Heart left ventricle (tissue), 16 donors: ENCODE data around the gene TRAF3. TPM values are rescaled to one million over a fixed set of nuclear protein-coding genes. Genes with fewer than 3 reads are reported as not detected.

Experiments
- ATAC-seq, 4 donors: fragments of 200-7000 bp; cut with Tn5 transposase; one replicate each; pipeline ENCODE4 v1.9.1; 2020 to 2022; ENCODE audit warnings: moderate library complexity in 4 of 4, mild to moderate bottlenecking in 3 of 4, moderate number of reproducible peaks in 1 of 4
- DNase-seq, 5 donors: peaks; one replicate each; pipeline ENCODE4 v3.0.0-alpha.2; 2020
- H3K27ac ChIP-seq, 12 donors: fragments of 200-600 bp; sonication (generic) in 4 of 12; one replicate each; pipeline versions ENCODE4 v1.5.0 to v1.8.0; 2016 to 2022; ENCODE audit warnings: mild to moderate bottlenecking in 2 of 12
- H3K27me3 ChIP-seq, 9 donors: fragments of 200-600 bp; sonication (generic) in 2 of 9; one replicate each; pipeline versions ENCODE4 v1.5.1 to v1.8.0; 2016 to 2022; ENCODE audit warnings: mild to moderate bottlenecking in 3 of 9
- H3K36me3 ChIP-seq, 9 donors: fragments of 200-600 bp; sonication (generic) in 2 of 9; one replicate each; pipeline versions ENCODE4 v1.5.0 to v1.8.0; 2018 to 2022; ENCODE audit warnings: mild to moderate bottlenecking in 2 of 9
- H3K4me1 ChIP-seq, 12 donors: fragments of 200-600 bp; sonication (generic) in 4 of 12; one replicate each; pipeline versions ENCODE4 v1.5.0 to v1.8.0; 2016 to 2022; ENCODE audit warnings: mild to moderate bottlenecking in 3 of 12
- H3K4me3 ChIP-seq, 12 donors: fragments of 200-600 bp; sonication (generic) in 4 of 12; one replicate each; pipeline versions ENCODE4 v1.5.0 to v1.8.0; 2017 to 2022; ENCODE audit warnings: mild to moderate bottlenecking in 9 of 12, moderate library complexity in 4 of 12
- H3K9me3 ChIP-seq, 12 donors: fragments of 200-600 bp; sonication (generic) in 4 of 12; one replicate each; pipeline versions ENCODE4 v1.5.0 to v1.8.0; 2016 to 2022; ENCODE audit warnings: mild to moderate bottlenecking in 1 of 12
- POLR2A ChIP-seq, 2 donors: fragments of 450-650 bp; IDR thresholded peaks; one replicate each; pipeline ENCODE4 v1.6.1; 2017; ENCODE audit warnings: antibody characterized with exemption in 2 of 2, mild to moderate bottlenecking in 2 of 2, moderate library complexity in 2 of 2
- WGBS, 4 donors: extraction: QIAGEN DNeasy Blood & Tissue Kit in 2 of 4; methylation state at CpG; one replicate each; pipeline versions ENCODE4 v1.1.5 to v1.1.7; 2013 to 2018; 5-methylcytosine and 5-hydroxymethylcytosine counted together
- intact Hi-C, 10 donors: fragments of 100-400 bp; cut with DNase I; formaldehyde crosslinking; loops; one replicate each; pipeline versions ENCODE4 v1.11.1 to v1.14.2; 2022
- polyA plus RNA-seq, 2 donors: library from polyadenylated mRNA; stranded (reverse); fragments of 200-250 nt; gene quantifications; one replicate each; pipeline ENCODE4 v1.2.3, GENCODE V29; 2013
- total RNA-seq, 9 donors: library from RNA; depleted of rRNA in 2 of 9; stranded (reverse); fragments of >200 nt in 2 of 9; fragmentation: NEBNext Ultra II Directional in 3 of 9; extraction: Animal tissue kit (Norgen Biotek cat#: 25700) in 3 of 9; gene quantifications; one replicate each; pipeline versions ENCODE4 v1.1.0 to v1.2.4, GENCODE V29; 2016 to 2023
- TF ChIP-seq, protein P1 (sequence below), 12 donors: fragments of 200-600 bp; sonication (generic) in 4 of 12; IDR thresholded peaks; one replicate each; pipeline versions ENCODE4 v1.5.0 to v1.8.0; 2018 to 2022; ENCODE audit warnings: antibody characterized with exemption in 12 of 12, mild to moderate bottlenecking in 5 of 12
- donor health status: ischemic (EF 13 %, LVEDD 7.1; RV severe dilation, severe dysfunction).
- donor health status: healthy with polysubstance abuse.
- donor health status: DM: no; HTN: yes; CAD: no.
- donor health status: DM: no; HTN: no; CAD: no.
- donor health status: ischemic (EF 25% LVEDD 6.9; RV normal size, moderate dysfunction).
- donor health status: ischemic (EF 25% LVEDD 5.7; RV mildly dilated, moderate dysfunction).
- donor health status: healthy.
- donor health status: DM: yes; HTN: yes; CAD: no.
- donor health status: ischemic (EF 35%, LVEDD 5.7; RV mildly dilated, moderate dysfunction).
- donor health status: nonischemic (EF 11% LVEDD 7.7; RV severe dilation, severe dysfunction).
- donor health status: DM: yes; HTN: yes; CAD: no.
- donor health status: PGD.
- donor health status: ischemic (EF 29% LVEDD 5.4; RV normal size, mild dysfunction).
- donor health status: nonischemic (EF 23%, LVEDD 6.1; RV moderate dilation, normal function).

Gene TRAF3
- total and polyA plus RNA-seq, 11 donors: 1.6 to 20.6 (median 10.6) TPM

DNA sequence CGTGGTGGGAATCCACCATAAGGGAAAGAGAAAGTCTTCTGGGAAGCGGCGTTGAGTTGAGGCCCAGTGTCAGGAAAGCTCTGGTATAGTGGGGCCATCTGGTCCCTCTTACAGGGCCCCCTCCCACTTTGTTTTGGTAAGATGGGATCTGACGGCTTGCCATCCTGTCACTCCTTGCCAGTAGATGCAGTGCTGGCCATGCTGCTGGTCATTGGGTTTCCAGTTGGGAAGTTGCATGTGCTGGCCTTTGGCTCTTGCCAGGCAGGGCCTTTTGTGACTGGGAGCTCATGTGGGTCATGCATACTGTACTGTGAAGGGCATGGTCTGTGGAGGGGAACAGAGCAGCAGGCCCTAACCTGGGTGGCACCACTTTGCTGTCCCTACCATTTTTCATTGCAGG lies 3.8 kb downstream of the TRAF3 start:
- H3K4me1 ChIP-seq: peaks cover 0 to 52% (median 8%) of the 10 kb centered on the region in 12 donors
- no peaks in the 10 kb centered on the region for H3K36me3 ChIP-seq
- intact Hi-C loops: no loop called here
- no peaks in the 10 kb centered on the region for H3K27me3 ChIP-seq
- no peak for TF ChIP-seq POLR2A (IDR thresholded peaks at IDR 0.05)
- TF ChIP-seq, protein P1, sequence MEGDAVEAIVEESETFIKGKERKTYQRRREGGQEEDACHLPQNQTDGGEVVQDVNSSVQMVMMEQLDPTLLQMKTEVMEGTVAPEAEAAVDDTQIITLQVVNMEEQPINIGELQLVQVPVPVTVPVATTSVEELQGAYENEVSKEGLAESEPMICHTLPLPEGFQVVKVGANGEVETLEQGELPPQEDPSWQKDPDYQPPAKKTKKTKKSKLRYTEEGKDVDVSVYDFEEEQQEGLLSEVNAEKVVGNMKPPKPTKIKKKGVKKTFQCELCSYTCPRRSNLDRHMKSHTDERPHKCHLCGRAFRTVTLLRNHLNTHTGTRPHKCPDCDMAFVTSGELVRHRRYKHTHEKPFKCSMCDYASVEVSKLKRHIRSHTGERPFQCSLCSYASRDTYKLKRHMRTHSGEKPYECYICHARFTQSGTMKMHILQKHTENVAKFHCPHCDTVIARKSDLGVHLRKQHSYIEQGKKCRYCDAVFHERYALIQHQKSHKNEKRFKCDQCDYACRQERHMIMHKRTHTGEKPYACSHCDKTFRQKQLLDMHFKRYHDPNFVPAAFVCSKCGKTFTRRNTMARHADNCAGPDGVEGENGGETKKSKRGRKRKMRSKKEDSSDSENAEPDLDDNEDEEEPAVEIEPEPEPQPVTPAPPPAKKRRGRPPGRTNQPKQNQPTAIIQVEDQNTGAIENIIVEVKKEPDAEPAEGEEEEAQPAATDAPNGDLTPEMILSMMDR (IDR thresholded peaks at IDR 0.05): no peak
- no peak overlapping the region for H3K4me3 ChIP-seq
- no peak overlapping the region for H3K27ac ChIP-seq
- no peaks in the 10 kb centered on the region for H3K9me3 ChIP-seq
- DNase-seq (no peak), ATAC-seq (no peak)
- 96 to 98% (median 96%) methylated on average over 4 of the region's 4 CpGs for WGBS, 4 donors

DNA sequence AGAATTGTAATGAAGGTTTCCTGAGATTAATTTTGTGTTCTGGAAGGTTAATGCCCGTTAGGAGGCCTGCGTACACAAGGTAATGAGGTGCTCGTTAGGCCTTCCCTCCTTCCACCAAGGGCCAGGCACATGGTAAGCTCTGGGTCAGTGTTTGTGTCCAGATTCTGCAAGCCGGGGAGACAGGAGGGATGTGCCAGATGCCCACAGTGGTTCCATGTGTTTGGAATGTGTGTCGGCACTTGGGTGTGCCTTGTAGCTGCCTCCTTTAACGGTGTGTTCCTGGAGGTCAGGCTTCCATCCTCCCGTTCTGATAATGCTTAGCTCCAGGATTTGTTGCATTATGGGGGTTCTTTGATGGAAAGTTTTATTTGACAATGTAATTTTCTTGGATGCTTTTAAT lies 5.7 kb downstream of the TRAF3 start:
- Histone ChIP-seq H3K4me1 (peaks cover 0 to 55% (median 7%) of the 10 kb centered on the region in 12 donors), H3K27me3 (no peaks in the 10 kb centered on the region), H3K27ac (no peak overlapping the region), H3K4me3 (no peak overlapping the region), H3K9me3 (no peaks in the 10 kb centered on the region), H3K36me3 (no peaks in the 10 kb centered on the region)
- DNase-seq: no peak
- intact Hi-C loops: no loop called here
- ATAC-seq: no peak
- 91 to 98% (median 94%) methylated on average over 7 of the region's 7 CpGs for WGBS, 4 donors
- TF ChIP-seq, protein P1 (IDR thresholded peaks at IDR 0.05): no peak
- no peak for TF ChIP-seq POLR2A (IDR thresholded peaks at IDR 0.05)

DNA sequence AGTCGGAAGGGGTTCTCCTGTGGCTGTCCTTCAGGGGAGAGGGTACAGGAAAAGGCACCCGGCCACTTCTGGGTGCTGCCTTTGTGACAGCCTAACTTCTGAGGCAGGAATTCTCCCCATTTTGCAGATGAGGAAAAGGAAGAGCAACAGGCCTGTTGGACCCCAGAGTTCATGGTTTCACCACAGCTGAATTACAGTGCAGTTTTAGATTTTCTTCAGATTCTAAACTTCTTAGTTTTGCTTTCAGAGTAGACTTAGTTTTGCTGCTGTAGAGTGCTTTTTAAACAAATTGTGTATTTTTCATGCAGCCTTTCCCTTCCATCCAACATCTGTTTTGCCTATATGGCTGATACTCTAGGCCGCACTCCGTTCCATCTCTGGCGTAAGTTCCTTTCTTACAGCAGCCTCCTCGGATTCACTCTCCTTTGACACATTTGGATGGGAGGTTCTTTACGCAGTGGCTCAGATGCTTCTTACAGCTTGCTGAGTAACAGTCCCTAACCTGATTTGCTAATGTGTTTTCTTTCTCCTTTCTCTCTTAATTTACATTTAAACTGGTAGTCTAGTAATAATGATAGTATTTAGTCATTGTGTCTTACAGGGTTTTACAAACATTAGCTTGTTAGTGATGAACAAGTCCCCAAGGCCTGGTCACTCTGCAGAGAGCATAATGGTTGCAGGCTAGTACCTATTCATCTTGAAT lies 7.8 kb downstream of the TRAF3 start:
- 86 to 91% (median 88%) methylated on average over 7 of the region's 7 CpGs for WGBS, 4 donors
- Histone ChIP-seq H3K36me3 (no peaks in the 10 kb centered on the region), H3K4me1 (peaks cover 0 to 43% (median 0%) of the 10 kb centered on the region in 12 donors), H3K27me3 (no peaks in the 10 kb centered on the region), H3K9me3 (no peaks in the 10 kb centered on the region), H3K4me3 (no peak overlapping the region), H3K27ac (no peak overlapping the region)
- ATAC-seq (no peak), DNase-seq (no peak)
- intact Hi-C loops: no loop called here
- TF ChIP-seq, protein P1 (IDR thresholded peaks at IDR 0.05): no peak
- TF ChIP-seq POLR2A (IDR thresholded peaks at IDR 0.05): no peak

DNA sequence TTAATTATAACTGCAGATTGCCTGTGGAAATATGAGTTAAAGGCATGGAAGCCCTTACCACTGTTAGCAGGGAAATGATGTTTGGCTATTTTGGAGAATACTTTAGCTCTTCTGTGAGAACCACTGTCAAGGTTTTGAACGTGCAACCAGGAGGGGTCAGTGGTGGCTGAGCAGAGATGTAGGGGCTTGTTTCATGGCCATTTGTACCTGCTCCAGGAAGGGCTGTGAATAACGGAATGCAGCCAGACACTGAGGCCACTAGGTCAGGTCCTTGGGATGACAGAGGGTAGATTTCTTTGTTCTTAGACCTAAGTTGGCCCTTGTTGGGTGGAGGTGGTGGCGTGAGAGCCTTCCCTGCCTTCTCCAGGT lies 8.3 kb downstream of the TRAF3 start:
- H3K36me3 ChIP-seq: no peaks in the 10 kb centered on the region
- H3K4me1 ChIP-seq: peaks cover 0 to 39% (median 0%) of the 10 kb centered on the region in 12 donors
- no peak for DNase-seq

More for the DNA sequence above, 8.3 kb downstream of the TRAF3 start:
- no peak for TF ChIP-seq POLR2A (IDR thresholded peaks at IDR 0.05)
- TF ChIP-seq, protein P1 (IDR thresholded peaks at IDR 0.05): no peak
- Histone ChIP-seq H3K4me3 (no peak overlapping the region), H3K9me3 (no peaks in the 10 kb centered on the region), H3K27ac (no peak overlapping the region), H3K27me3 (no peaks in the 10 kb centered on the region)
- WGBS, 4 donors: 91 to 95% (median 93%) methylated on average over 3 of the region's 3 CpGs
- no peak for ATAC-seq
- intact Hi-C loops: no loop called here
